Upper lobe of right lung (tissue), 1 donor: ENCODE results near the gene HNRNPR. TPM values are rescaled to one million over a fixed set of nuclear protein-coding genes. Genes with fewer than 3 reads are reported as not detected.
A peak's percentile ranks its signal among the peaks of the same experiment; 100 is the strongest.
"Not testable (repeated sequence)": the region's sequence is repeated elsewhere in the genome, so short reads cannot be mapped to it uniquely, and the experiment has no call there.

Source experiments
- ATAC-seq: fragments of 200-7000 bp; cut with Tn5 transposase; one replicate; pipeline ENCODE4 v1.9.1; 2020; ENCODE audit warnings: mild to moderate bottlenecking, moderate library complexity
- DNase-seq: peaks from one replicate; pipeline ENCODE4 v3.0.0-alpha.2; 2020
- H3K27ac ChIP-seq: fragments of 200-600 bp; one replicate; pipeline ENCODE4 v1.8.0; 2022
- H3K27me3 ChIP-seq: fragments of 200-600 bp; one replicate; pipeline ENCODE4 v1.8.0; 2022; ENCODE audit warnings: mild to moderate bottlenecking
- H3K36me3 ChIP-seq: fragments of 200-600 bp; one replicate; pipeline ENCODE4 v1.8.0; 2022
- H3K4me1 ChIP-seq: fragments of 200-600 bp; one replicate; pipeline ENCODE4 v1.8.0; 2022
- H3K4me3 ChIP-seq: fragments of 200-600 bp; one replicate; pipeline ENCODE4 v1.8.0; 2022; ENCODE audit warnings: mild to moderate bottlenecking
- H3K9me3 ChIP-seq: fragments of 200-600 bp; one replicate; pipeline ENCODE4 v1.8.0; 2022
- CTCF ChIP-seq: fragments of 200-600 bp; IDR thresholded peaks from one replicate; pipeline ENCODE4 v1.8.0; 2022; ENCODE audit warnings: antibody characterized with exemption
- intact Hi-C: fragments of 100-400 bp; cut with DNase I; formaldehyde crosslinking; loops from one replicate; pipeline ENCODE4 v1.11.0; 2022
- total RNA-seq: library from RNA; stranded (reverse); fragmentation: NEBNext Ultra II Directional; extraction: Animal tissue kit (Norgen Biotek cat#: 25700); gene quantifications from one replicate; pipeline ENCODE4 v1.2.1, GENCODE V29; 2021
- donor health status: DM: no; HTN: yes; CAD: no; lungs with severe emphysema.

HNRNPR gene
- total RNA-seq, 1 donor from 2014 or later: 85.2 TPM

GRCh38 chr1:23385119-23385621 is 41.1 kb upstream of the HNRNPR start:
- Histone ChIP-seq H3K36me3 (peaks cover 5% of the 10 kb centered on the region), H3K27me3 (no peaks in the 10 kb centered on the region), H3K9me3 (no peaks in the 10 kb centered on the region), H3K27ac (peak overlapping the region; percentile 11), H3K4me1 (peaks cover 5% of the 10 kb centered on the region), H3K4me3 (no peak overlapping the region)
- DNase-seq (peak; percentile 18), ATAC-seq (no peak)
- TF ChIP-seq CTCF: no peak
- intact Hi-C loops: no loop called here

- TF ChIP-seq CTCF: no peak
- DNase-seq: no peak
Measured at GRCh38 chr1:23384312-23385058, 40.4 kb upstream of the HNRNPR start.

GRCh38 chr1:23383577-23384311 is 39.7 kb upstream of the HNRNPR start:
- intact Hi-C loops: no loop called here
- Histone ChIP-seq H3K4me1 (peaks cover 5% of the 10 kb centered on the region), H3K27me3 (no peaks in the 10 kb centered on the region), H3K9me3 (no peaks in the 10 kb centered on the region), H3K36me3 (peaks cover 5% of the 10 kb centered on the region), H3K27ac (peak overlapping the region; percentile 13), H3K4me3 (no peak overlapping the region)
- no peak for TF ChIP-seq CTCF
- no peak for DNase-seq
- ATAC-seq: peak; percentile 30

More at GRCh38 chr1:23384312-23385058, 40.4 kb upstream of the HNRNPR start:
- intact Hi-C loops: no loop called here
- Histone ChIP-seq H3K27ac (peak overlapping the region; percentile 13), H3K27me3 (no peaks in the 10 kb centered on the region), H3K9me3 (no peaks in the 10 kb centered on the region), H3K4me1 (peaks cover 5% of the 10 kb centered on the region), H3K36me3 (peaks cover 5% of the 10 kb centered on the region), H3K4me3 (no peak overlapping the region)
- peak; percentile 7 for ATAC-seq

DNA sequence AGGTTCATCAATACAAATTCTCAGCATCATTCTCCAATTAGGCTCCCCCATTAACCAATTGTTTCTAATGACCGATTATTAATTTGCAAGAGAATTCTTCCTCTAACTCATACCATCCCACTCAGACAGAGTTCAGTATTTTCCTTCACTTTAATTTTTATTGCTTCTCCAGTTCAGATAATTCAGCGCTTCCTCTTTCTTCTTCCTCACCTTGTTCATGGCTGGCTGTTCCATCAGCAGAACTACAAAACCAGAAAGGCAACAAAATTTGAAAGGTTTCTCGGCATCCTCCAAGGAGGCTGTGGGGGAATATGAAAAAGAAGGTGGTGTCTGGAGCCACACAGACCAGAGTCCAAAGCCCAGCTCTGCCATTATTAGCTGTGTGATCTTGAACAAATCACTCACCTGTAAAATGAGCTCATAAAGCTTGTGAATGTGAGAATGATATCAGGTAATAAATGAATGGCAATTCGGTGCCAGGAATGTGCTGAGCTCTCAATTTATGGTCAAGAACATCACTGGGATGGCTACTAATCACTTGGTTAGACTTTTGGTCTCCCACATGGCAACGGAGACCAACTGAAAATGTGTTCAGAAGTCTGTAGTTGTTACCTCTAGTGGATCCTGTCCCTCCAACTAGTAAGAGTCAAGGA is 37.3 kb upstream of the HNRNPR start:
- peaks cover 5% of the 10 kb centered on the region for H3K4me1 ChIP-seq
- H3K36me3 ChIP-seq: peaks cover 5% of the 10 kb centered on the region
- no peaks in the 10 kb centered on the region for H3K9me3 ChIP-seq
- H3K27me3 ChIP-seq: no peaks in the 10 kb centered on the region
- no peak overlapping the region for H3K27ac ChIP-seq
- DNase-seq (no peak), ATAC-seq (no peak)
- no peak for TF ChIP-seq CTCF
- H3K4me3 ChIP-seq: no peak overlapping the region
- intact Hi-C loops: no loop called here

GRCh38 chr1:23380719-23381118 is 36.6 kb upstream of the HNRNPR start:
- ATAC-seq (no peak), DNase-seq (no peak)
- no peaks in the 10 kb centered on the region for H3K9me3 ChIP-seq
- peaks cover 5% of the 10 kb centered on the region for H3K36me3 ChIP-seq
- peaks cover 5% of the 10 kb centered on the region for H3K4me1 ChIP-seq
- H3K27ac ChIP-seq: no peak overlapping the region
- H3K4me3 ChIP-seq: no peak overlapping the region
- no peaks in the 10 kb centered on the region for H3K27me3 ChIP-seq
- no peak for TF ChIP-seq CTCF
- intact Hi-C loops: no loop called here

- intact Hi-C loops, H3K27me3 ChIP-seq, H3K36me3 ChIP-seq, DNase-seq, H3K4me3 ChIP-seq, H3K9me3 ChIP-seq, H3K4me1 ChIP-seq, ATAC-seq, H3K27ac ChIP-seq: not testable (repeated sequence)
Measured at GRCh38 chr1:23380236-23380635, 36.2 kb upstream of the HNRNPR start.
